GM12878 (cell line): ENCODE measurements around the gene PLA2G1B. TPM values are rescaled to one million over a fixed set of nuclear protein-coding genes. Genes with fewer than 3 reads are reported as not detected.

Source experiments
- ATAC-seq: fragments of 200-7000 bp; cut with Tn5 transposase; 3 replicates; pipeline ENCODE4 v1.9.1; 2020; ENCODE audit warnings: mild to moderate bottlenecking, moderate library complexity
- BruUV-seq: library from RNA; stranded (reverse); fragments of 400-500 nt; replicated peaks from 2 replicates; lab custom pipeline; 2021; lab: Mats Ljungman, UMichigan
- CTCF ChIA-PET: fragments of 300-600 bp; sonication (Branson Sonifier 250); formaldehyde crosslinking; extraction: SDS; loops from one replicate; lab custom pipeline; 2021; ENCODE audit warnings: inconsistent platforms; lab: Yijun Ruan, JAX
- POLR2A ChIA-PET: fragments of 350-600 bp; formaldehyde crosslinking; extraction: SDS; loops from one replicate; lab custom pipeline; 2021; ENCODE audit warnings: inconsistent platforms; lab: Charles Lee
- RAD21 ChIA-PET: fragments of 300-600 bp; sonication (Branson Sonifier 250); formaldehyde crosslinking; loops from one replicate; lab custom pipeline; 2023; ENCODE audit warnings: antibody characterized with exemption; ENCODE audit not compliant: unreplicated experiment; lab: Charles Lee
- SMC1A ChIA-PET: fragments of 300-600 bp; sonication (Branson Sonifier 250); formaldehyde crosslinking; loops from one replicate; lab custom pipeline; 2023; ENCODE audit not compliant: unreplicated experiment, uncharacterized antibody; lab: Charles Lee
- DNase-seq: peaks from one replicate; pipeline ENCODE4 v3.0.0-alpha.2; 2011; ENCODE audit warnings: low read depth, low spot score
- FAIRE-seq: peaks from 3 replicates; lab custom pipeline; 2011; peaks lifted over from hg19 to GRCh38; lab: Jason Lieb, UNC
- H2AFZ ChIP-seq: 2 replicates; pipeline ENCODE4 v1.6.0; 2011; ENCODE audit warnings: low read depth, low read length, control low read depth; ENCODE audit not compliant: control insufficient read depth
- H3K27ac ChIP-seq: 2 replicates; pipeline ENCODE4 v1.5.1; 2011; ENCODE audit warnings: control low read depth; ENCODE audit not compliant: control insufficient read depth, insufficient read depth
- H3K27me3 ChIP-seq, 2 experiments: replicated peaks in 1 of 2; 2 replicates each; pipeline versions ENCODE4 v1.6.0 to v1.6.1; 2011; ENCODE audit warnings: low read length in 1 of 2; ENCODE audit not compliant: control insufficient read depth in 2 of 2, insufficient read depth in 2 of 2
- H3K36me3 ChIP-seq, 2 experiments: 2 replicates each; pipeline ENCODE4 v1.5.1; 2011; ENCODE audit warnings: low read length in 1 of 2; ENCODE audit not compliant: control insufficient read depth in 2 of 2, insufficient read depth in 2 of 2
- H3K4me1 ChIP-seq: 2 replicates; pipeline ENCODE4 v1.6.1; 2011; ENCODE audit warnings: mild to moderate bottlenecking, low read length, moderate library complexity, mixed read lengths; ENCODE audit not compliant: control insufficient read depth, insufficient read depth
- H3K4me2 ChIP-seq: 2 replicates; pipeline ENCODE4 v1.6.0; 2011; ENCODE audit warnings: control low read depth; ENCODE audit not compliant: control insufficient read depth, insufficient read depth
- H3K4me3 ChIP-seq: fragments of 200-600 bp; sonication (generic); 2 replicates; pipeline ENCODE4 v1.5.1; 2016
- H3K79me2 ChIP-seq: 2 replicates; pipeline ENCODE4 v1.6.0; 2011; ENCODE audit warnings: low read length; ENCODE audit not compliant: control insufficient read depth, insufficient read depth
- H3K9ac ChIP-seq: 2 replicates; pipeline ENCODE4 v1.8.0; 2011; ENCODE audit warnings: low read length, control low read depth, mixed read lengths; ENCODE audit not compliant: control insufficient read depth, insufficient read depth
- H3K9me3 ChIP-seq: replicated peaks from 3 replicates; pipeline ENCODE4 v1.5.1; 2011; ENCODE audit warnings: mild to moderate bottlenecking, low read length; ENCODE audit not compliant: control insufficient read depth, insufficient read depth
- H4K20me1 ChIP-seq: 2 replicates; pipeline ENCODE4 v1.6.0; 2011; ENCODE audit not compliant: control insufficient read depth, insufficient read depth
- BMI1 ChIP-seq: fragments of 450-650 bp; IDR thresholded peaks from 2 replicates; pipeline ENCODE4 v1.6.1; 2016; ENCODE audit warnings: mild to moderate bottlenecking, moderate library complexity, borderline replicate concordance
- CBX5 ChIP-seq: sonication (generic); IDR thresholded peaks from 2 replicates; pipeline ENCODE4 v1.6.1; 2016; ENCODE audit warnings: low read depth, moderate library complexity, mild to moderate bottlenecking, inconsistent platforms
- CEBPB ChIP-seq, 2 experiments: fragments of 150-350 bp in 1 of 2; IDR thresholded peaks; 2 replicates each; pipeline ENCODE4 v1.6.1; 2012 to 2014; ENCODE audit warnings: low read depth in 2 of 2, low read length in 2 of 2, borderline replicate concordance in 1 of 2, inconsistent platforms in 1 of 2
- HCFC1 ChIP-seq: fragments of 150-350 bp; IDR thresholded peaks from 2 replicates; pipeline ENCODE4 v1.6.1; 2014; ENCODE audit warnings: low read length
- MYC ChIP-seq: IDR thresholded peaks from 2 replicates; pipeline ENCODE4 v1.6.1; 2011; ENCODE audit warnings: mild to moderate bottlenecking, low read length, moderate library complexity, inconsistent platforms; ENCODE audit not compliant: insufficient read depth, insufficient replicate concordance, insufficient read length, severe bottlenecking
- NFYB ChIP-seq: IDR thresholded peaks from 2 replicates; pipeline ENCODE4 v1.6.1; 2011; ENCODE audit warnings: low read depth, mild to moderate bottlenecking, low read length, improper control_type of control experiment, moderate library complexity; ENCODE audit not compliant: insufficient read depth
- PML ChIP-seq: IDR thresholded peaks from 2 replicates; pipeline ENCODE4 v1.6.1; 2012; ENCODE audit warnings: low read length, inconsistent platforms
- SIN3A ChIP-seq: IDR thresholded peaks from 2 replicates; pipeline ENCODE4 v1.6.1; 2012; ENCODE audit warnings: low read depth, low read length, improper control_type of control experiment
- SREBF1 ChIP-seq: IDR thresholded peaks from 2 replicates; pipeline ENCODE4 v1.6.1; 2012; ENCODE audit warnings: mild to moderate bottlenecking, low read length
- SRF ChIP-seq, 2 experiments: IDR thresholded peaks; 2 replicates each; pipeline ENCODE4 v1.6.1; 2011; ENCODE audit warnings: low read depth in 2 of 2, low read length in 2 of 2, mild to moderate bottlenecking in 1 of 2, moderate library complexity in 1 of 2
- WRNIP1 ChIP-seq: IDR thresholded peaks from 2 replicates; pipeline ENCODE4 v1.6.1; 2011; ENCODE audit warnings: low read depth, low read length, improper control_type of control experiment, borderline replicate concordance
- YY1 ChIP-seq: IDR thresholded peaks from 2 replicates; pipeline ENCODE4 v1.6.1; 2011; ENCODE audit warnings: low read depth, mild to moderate bottlenecking, low read length
- ZBTB40 ChIP-seq: fragments of 450-650 bp; IDR thresholded peaks from 2 replicates; pipeline ENCODE4 v1.6.1; 2016; ENCODE audit warnings: mild to moderate bottlenecking, moderate library complexity, borderline replicate concordance
- ZNF384 ChIP-seq: IDR thresholded peaks from 2 replicates; pipeline ENCODE4 v1.6.1; 2012; ENCODE audit warnings: low read depth, mild to moderate bottlenecking, low read length, improper control_type of control experiment, borderline replicate concordance
- WGBS: methylation state at CpG from one replicate; pipeline ENCODE4 v1.1.6; 2016; ENCODE audit warnings: low lambda C conversion rate; ENCODE audit not compliant: insufficient replicate concordance, insufficient coverage; ENCODE audit errors: missing lambda C conversion rate; 5-methylcytosine and 5-hydroxymethylcytosine counted together
- in situ Hi-C: fragments of 300-500 bp; cut with MboI; formaldehyde crosslinking; loops from 9 replicates; pipeline ENCODE4 v1.14.3; 2018; ENCODE audit warnings: mixed read lengths
- intact Hi-C: fragments of 100-400 bp; cut with micrococcal nuclease; formaldehyde crosslinking; loops from one replicate; pipeline ENCODE4 v1.14.2; 2022; ENCODE audit not compliant: unreplicated experiment
- polyA plus RNA-seq, 11 experiments: library from polyadenylated mRNA; depleted of rRNA in 4 of 11; unstranded in 6 of 11; stranded (reverse) in 5 of 11; fragments of >200 nt; fragmentation: Nextera tagmentation in 4 of 11; fragmentation: Illumina TruSeq in 1 of 11; extraction: Ambion mirVana in 4 of 11; extraction: Trizol in 1 of 11; gene quantifications; 1 replicate in 1 of 11; 2 replicates in 10 of 11; pipeline versions ENCODE4 v1.2.1 to v1.2.3, GENCODE V29; 2011 to 2016; ENCODE audit warnings: inconsistent platforms in 2 of 11, missing spikeins in 2 of 11, low read depth in 1 of 11
- total RNA-seq, 4 experiments: library from RNA; depleted of rRNA in 3 of 4; stranded (reverse); fragments of >200 nt in 3 of 4; fragmentation: Illumina TruSeq in 1 of 4; extraction: Trizol in 1 of 4; gene quantifications; 2 replicates each; pipeline versions ENCODE4 v1.2.1 to v1.2.3, GENCODE V29; 2013 to 2021

Gene PLA2G1B
- total and polyA plus RNA-seq, 10 of the 15 experiments (the other 5 are each of a cell fraction or from before 2014, with no cell fraction given) = not detected

- DNase-seq = no peak
- Histone ChIP-seq H3K79me2 (no peaks in the 10 kb centered on the region), H3K36me3 (no peaks in the 10 kb centered on the region), H2AFZ (no peak overlapping the region), H3K4me3 (no peak overlapping the region), H3K9ac (no peak overlapping the region), H3K27me3 (peaks cover 0 to 1% of the 10 kb centered on the region in 2 experiments; a peak in 1 of 4 replicates), H4K20me1 (no peaks in the 10 kb centered on the region), H3K4me2 (no peak overlapping the region), H3K27ac (no peak overlapping the region), H3K4me1 (no peaks in the 10 kb centered on the region), H3K9me3 (no peaks in the 10 kb centered on the region)
- ChIA-PET POLR2A (no interaction called here), RAD21 (no interaction called here), SMC1A (no interaction called here), CTCF (no interaction called here)
- no TSS peak for BruUV-seq
- 31% methylated on average over 1 of the region's 1 CpG for WGBS
- no peak for TF ChIP-seq CBX5
- no peak for TF ChIP-seq CEBPB (IDR thresholded peaks at IDR 0.05; ENCODE audit: borderline replicate concordance in 1 of 2, low read depth in 2 of 2, low read length in 2 of 2)
- TF ChIP-seq BMI1 = no peak
- TF ChIP-seq HCFC1 = no peak
- no peak for TF ChIP-seq PML
- no peak for TF ChIP-seq NFYB
- intact Hi-C loops (no loop called here), in situ Hi-C loops (loop anchor here (5.0 kb wide), 1 partner anchor 73 kb away; no protein-coding TSS in a partner anchor)
- no peak for FAIRE-seq
- ATAC-seq = no peak
Measured at GRCh38 chr12:120359128-120359527, 31.5 kb upstream of the PLA2G1B start.

GRCh38 chr12:120358412-120359100, 31.0 kb upstream of the PLA2G1B start:
- Histone ChIP-seq H2AFZ (no peak overlapping the region), H3K4me1 (no peaks in the 10 kb centered on the region), H3K4me2 (no peak overlapping the region), H3K4me3 (no peak overlapping the region), H3K27me3 (peaks cover 0 to 2% of the 10 kb centered on the region in 2 experiments; a peak in 1 of 4 replicates), H3K79me2 (no peaks in the 10 kb centered on the region), H3K36me3 (no peaks in the 10 kb centered on the region), H4K20me1 (no peaks in the 10 kb centered on the region), H3K9ac (no peak overlapping the region), H3K9me3 (no peaks in the 10 kb centered on the region), H3K27ac (no peak overlapping the region)
- WGBS = 25% methylated on average over 18 of the region's 19 CpGs
- DNase-seq (no peak), FAIRE-seq (no peak), ATAC-seq (no peak)
- intact Hi-C loops = no loop called here
- ChIA-PET SMC1A (no interaction called here), RAD21 (no interaction called here), POLR2A (no interaction called here), CTCF (no interaction called here)
- in situ Hi-C loops = loop anchor here (5.0 kb wide), 1 partner anchor 74 kb away; no protein-coding TSS in a partner anchor
- BruUV-seq = no TSS peak
- TF ChIP-seq SRF (IDR thresholded peaks at IDR 0.05; ENCODE audit: low read depth in 2 of 2, low read length in 2 of 2) (no peak), SREBF1 (no peak), WRNIP1 (no peak), MYC (no peak), SIN3A (no peak), ZBTB40 (no peak), YY1 (no peak), ZNF384 (no peak)
